SK-N-DZ (cell line): Measurements from ENCODE around the gene TEX14. TPM values are rescaled to one million over a fixed set of nuclear protein-coding genes. Genes with fewer than 3 reads are reported as not detected.
"Not testable (repeated sequence)": the region's sequence is repeated elsewhere in the genome, so short reads cannot be mapped to it uniquely, and the experiment has no call there.

Source experiments
- DNase-seq: peaks from one replicate; pipeline ENCODE4 v3.0.0-alpha.2; 2015; ENCODE audit warnings: low spot score
- polyA plus RNA-seq, 2 experiments: library from polyadenylated mRNA; depleted of rRNA; stranded (reverse); fragments of >200 nt; gene quantifications; 2 replicates each; pipeline ENCODE4 v1.2.3, GENCODE V29; 2014

TEX14 gene
- 16.8 and 17.5 TPM in 2 replicates for polyA plus RNA-seq (2014; cell fraction: cytosol; rRNA removed)
- 21.6 and 30.1 TPM in 2 replicates for polyA plus RNA-seq (2014; cell fraction: nucleus; rRNA removed)

- DNase-seq = peak; percentile 89
These were observed at the start of gene TEX14 for GRCh38 chr17:58691701-58692238. TEX14 (minus strand) TSS chr17:58692045; CDS start chr17:58652001, 40,044 bp downstream.

GRCh38 chr17:58741121-58741625, 49.3 kb upstream of the TEX14 start:
- no peak for DNase-seq

- no peak for DNase-seq
These were observed 43.0 kb upstream of the TEX14 start for GRCh38 chr17:58734811-58735210.

GRCh38 chr17:58734040-58734439, 42.2 kb upstream of the TEX14 start:
- DNase-seq = no peak

- no peak for DNase-seq
These were observed 39.1 kb upstream of the TEX14 start for GRCh38 chr17:58730937-58731336.

- DNase-seq = no peak
These were observed 37.0 kb upstream of the TEX14 start for GRCh38 chr17:58728798-58729197.

GRCh38 chr17:58722696-58723095, 30.9 kb upstream of the TEX14 start:
- no peak for DNase-seq

- no peak for DNase-seq
These were observed 30.4 kb upstream of the TEX14 start for GRCh38 chr17:58722274-58722673.

- peak; percentile 63 for DNase-seq
These were observed 19.2 kb upstream of the TEX14 start for GRCh38 chr17:58710948-58711552.

- DNase-seq = no peak
These were observed 14.7 kb upstream of the TEX14 start for GRCh38 chr17:58706351-58707140.

GRCh38 chr17:58703916-58704286, 12.1 kb upstream of the TEX14 start:
- no peak for DNase-seq

GRCh38 chr17:58703137-58703915, 11.5 kb upstream of the TEX14 start:
- no peak for DNase-seq

GRCh38 chr17:58702708-58703107, 10.9 kb upstream of the TEX14 start:
- no peak for DNase-seq

GRCh38 chr17:58702045-58702476, 10.2 kb upstream of the TEX14 start:
- DNase-seq = no peak

GRCh38 chr17:58699771-58700170, 7.9 kb upstream of the TEX14 start:
- no peak for DNase-seq

- no peak for DNase-seq
These were observed 3.0 kb upstream of the TEX14 start for GRCh38 chr17:58694826-58695225.

- no peak for DNase-seq
These were observed 2.5 kb upstream of the TEX14 start for GRCh38 chr17:58694302-58694701.

- DNase-seq = no peak
These were observed 1.9 kb upstream of the TEX14 start for GRCh38 chr17:58693751-58694150.

- DNase-seq = no peak
These were observed 1.4 kb upstream of the TEX14 start for GRCh38 chr17:58693208-58693607.

- peak; percentile 97 for DNase-seq
These were observed 602 bp upstream of the TEX14 start, which contains the start of gene RAD51C for GRCh38 chr17:58692239-58693055. RAD51C (plus strand) TSS chr17:58692602; CDS start chr17:58692644, 42 bp downstream.

- not testable (repeated sequence) for DNase-seq
These were observed 1.8 kb downstream of the TEX14 start for GRCh38 chr17:58690033-58690432.
